ENCODE results near the gene EIF4E3.

DNA sequence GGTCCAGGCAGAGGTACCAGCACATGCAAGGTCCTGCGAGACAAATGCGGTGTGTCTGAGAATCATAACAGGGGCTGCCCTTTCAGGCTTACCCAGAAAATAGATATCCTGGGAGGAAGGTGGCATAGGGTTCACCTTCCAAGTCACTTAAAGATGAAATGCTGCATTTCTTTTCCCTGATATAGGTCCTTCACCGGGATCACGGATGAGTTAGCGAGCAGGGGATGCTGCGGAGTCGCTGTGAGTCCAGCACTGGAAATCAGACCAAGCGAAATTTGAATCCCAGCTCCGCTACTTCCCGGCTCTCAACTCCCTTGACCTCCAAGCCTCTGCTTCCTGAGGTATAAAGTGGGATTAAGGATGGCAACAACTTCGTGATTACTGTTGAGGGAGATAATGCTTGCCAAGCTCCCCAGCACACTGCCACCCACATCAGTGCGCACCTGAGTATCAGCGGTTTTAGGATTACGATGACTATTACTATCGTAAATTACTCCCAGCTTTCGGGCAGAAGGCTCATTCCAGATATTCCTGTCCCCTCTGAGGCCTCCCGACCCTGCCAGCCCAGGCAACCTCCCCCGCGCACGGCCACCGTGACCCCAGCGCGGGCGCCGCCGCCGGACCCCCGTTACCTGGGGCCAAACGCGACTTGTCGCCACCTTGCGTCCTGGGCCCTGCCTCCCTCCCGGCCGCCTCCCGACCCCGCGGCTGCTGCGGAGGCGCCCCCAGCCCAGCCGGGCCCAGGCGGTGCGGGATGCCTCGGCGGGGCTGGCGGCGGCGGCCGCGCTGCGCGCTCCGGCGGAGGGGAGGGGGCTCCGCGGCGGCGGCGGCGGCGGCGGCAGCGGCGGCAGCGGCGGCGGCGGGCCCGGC is 27.9 kb upstream of the EIF4E3 start:
- TF ChIP-seq, protein P1, sequence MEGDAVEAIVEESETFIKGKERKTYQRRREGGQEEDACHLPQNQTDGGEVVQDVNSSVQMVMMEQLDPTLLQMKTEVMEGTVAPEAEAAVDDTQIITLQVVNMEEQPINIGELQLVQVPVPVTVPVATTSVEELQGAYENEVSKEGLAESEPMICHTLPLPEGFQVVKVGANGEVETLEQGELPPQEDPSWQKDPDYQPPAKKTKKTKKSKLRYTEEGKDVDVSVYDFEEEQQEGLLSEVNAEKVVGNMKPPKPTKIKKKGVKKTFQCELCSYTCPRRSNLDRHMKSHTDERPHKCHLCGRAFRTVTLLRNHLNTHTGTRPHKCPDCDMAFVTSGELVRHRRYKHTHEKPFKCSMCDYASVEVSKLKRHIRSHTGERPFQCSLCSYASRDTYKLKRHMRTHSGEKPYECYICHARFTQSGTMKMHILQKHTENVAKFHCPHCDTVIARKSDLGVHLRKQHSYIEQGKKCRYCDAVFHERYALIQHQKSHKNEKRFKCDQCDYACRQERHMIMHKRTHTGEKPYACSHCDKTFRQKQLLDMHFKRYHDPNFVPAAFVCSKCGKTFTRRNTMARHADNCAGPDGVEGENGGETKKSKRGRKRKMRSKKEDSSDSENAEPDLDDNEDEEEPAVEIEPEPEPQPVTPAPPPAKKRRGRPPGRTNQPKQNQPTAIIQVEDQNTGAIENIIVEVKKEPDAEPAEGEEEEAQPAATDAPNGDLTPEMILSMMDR (IDR thresholded peaks at IDR 0.05) = no peak
- no peak for TF ChIP-seq POLR2A (IDR thresholded peaks at IDR 0.05)
